ENCODE results near the gene PAFAH2.

Gene PAFAH2

DNA sequence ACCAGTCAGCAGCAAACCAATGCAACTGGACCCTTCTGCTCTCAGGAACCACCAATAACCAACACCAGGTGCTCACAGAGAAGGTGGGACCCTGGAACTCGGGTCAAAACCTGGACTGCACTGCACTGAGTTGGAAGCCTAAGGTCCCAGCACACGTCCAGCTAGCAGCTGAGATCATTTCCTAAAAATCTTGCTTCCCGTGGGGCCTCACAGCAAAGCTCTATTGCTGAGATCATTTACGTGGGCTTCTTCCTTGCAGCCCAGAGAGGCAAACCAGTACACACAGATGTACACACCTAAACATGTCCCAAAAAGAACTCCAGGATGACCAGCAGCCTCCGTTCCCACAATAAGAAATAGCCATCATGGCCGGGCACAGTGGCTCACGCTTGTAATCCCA is 68.8 kb downstream of the PAFAH2 start:
- DNase-seq (ENCODE audit: low spot score), result no peak

DNA sequence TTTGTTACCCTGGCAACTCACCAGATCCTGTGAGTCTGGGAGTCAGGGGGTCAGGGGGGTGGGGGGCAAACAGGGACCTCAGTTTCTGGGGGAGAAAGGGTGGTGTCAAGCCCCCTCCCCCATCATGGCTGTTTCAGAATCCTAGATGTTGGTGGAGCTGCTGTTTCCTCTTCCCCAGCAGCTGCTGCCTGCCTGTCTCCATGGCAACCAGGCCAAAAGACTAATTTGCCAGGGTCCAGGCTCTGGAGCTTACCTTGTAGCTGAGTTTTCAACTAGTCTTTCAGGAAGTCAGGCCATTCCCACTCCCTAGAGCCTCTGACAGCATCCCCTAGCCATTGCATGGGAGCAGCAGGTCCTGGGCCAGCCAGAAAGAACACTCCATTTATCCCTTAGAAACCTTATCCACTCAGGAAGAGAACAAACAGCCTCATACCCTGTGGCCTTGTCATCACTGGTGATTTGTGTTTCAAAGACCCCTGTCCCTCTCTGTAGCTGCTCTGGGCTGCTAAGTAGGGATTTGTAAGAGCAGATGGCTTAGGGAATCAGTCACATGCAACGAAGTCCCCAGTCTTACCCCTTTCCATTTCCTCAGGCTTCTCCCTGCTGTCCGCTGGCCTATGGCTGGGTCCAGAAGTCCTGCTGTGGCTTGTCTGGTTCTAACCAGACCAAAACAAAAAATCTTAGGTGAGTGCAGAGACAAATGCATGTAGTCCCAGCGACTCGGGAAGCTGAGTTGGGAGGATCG is 70.2 kb downstream of the PAFAH2 start:
- DNase-seq (ENCODE audit: low spot score), result no peak

DNA sequence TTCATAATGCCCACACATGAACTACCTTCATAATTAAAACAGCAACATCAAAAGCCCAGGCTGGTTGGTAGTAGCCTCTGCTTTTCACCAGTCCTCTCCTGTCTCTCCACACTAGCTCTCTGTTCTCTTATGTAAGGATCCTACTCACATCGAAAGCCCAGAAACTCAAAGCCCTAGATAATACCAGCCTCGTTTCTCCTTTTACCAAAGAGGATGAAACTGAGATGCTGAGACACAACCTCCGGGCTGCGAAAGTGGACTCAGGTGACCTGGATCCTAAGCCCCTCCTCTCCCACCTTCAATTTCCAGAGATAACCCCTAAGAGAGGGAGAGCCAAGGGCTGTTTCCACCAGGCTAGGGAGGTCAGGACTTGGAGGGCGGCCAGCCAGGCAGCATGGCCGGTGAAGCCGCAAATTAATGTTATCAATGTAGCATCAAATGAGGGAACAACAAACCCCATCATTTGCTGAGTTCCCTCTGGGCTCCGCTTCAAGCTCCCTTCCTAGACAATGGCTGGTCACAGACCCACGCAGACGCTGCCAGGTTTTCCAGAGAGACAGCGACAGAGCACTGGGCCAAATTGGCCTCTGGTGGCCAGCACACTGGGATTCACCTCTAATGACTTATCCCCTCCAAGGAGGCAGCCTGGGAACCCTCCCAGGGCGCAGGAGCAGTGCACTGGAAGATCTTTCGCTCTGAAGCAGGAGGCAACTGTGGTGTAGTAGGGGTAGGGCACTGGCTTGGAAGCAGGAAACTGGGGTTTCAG is 70.9 kb downstream of the PAFAH2 start:
- no peak for DNase-seq (ENCODE audit: low spot score)

DNA sequence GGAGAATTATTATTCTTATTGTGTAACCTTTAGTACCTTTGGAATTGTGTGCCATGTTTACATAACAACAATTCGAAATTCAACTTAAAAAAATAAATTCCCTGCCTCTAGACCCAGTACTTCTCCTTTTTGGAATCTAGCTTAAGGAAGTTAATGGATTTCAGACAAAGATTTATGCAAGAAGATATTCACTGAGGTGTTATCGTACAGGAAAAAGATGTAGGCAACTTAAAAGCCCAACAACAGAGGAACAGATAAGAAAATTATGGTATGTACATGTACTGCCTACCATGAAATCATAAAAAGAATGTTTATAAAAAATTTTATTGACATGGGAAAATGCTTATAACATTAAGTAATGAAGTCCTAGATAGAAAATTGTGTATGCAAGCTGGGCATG is 73.4 kb downstream of the PAFAH2 start:
- DNase-seq (ENCODE audit: low spot score), result no peak

DNA sequence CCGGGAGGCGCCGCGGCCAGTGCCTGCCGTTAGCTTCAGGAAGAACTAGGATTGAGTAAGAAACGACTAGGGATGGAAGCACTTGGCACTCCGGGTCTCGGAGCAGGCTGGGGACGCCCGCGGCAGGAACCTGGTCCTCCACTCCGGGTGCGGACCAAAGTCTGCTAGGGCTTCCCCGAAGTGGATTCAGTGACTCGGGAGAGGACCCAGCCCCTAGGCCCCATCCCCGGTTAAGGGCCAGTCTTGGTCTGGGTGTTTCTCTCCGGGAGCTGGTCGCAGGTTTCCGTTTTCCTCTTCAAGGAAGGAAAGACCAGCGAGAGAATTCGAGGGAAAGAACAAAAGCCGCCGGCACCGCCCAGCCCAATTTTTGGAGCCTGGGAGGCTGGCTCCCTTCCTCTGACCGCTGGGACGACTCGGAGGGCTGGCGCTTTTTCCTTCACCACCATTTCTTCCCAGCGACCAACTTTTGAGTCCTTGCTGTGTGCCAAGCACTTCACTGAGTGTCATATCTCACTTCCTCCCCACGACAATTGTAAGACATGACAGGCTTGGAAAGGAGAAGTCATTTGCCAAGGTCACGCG is 74.8 kb downstream of the PAFAH2 start:
- peak; percentile 5 for DNase-seq (ENCODE audit: low spot score)

GRCh38 chr1:25922056-25922970 is 75.5 kb downstream of the PAFAH2 start:
- peak; percentile 52 for DNase-seq (ENCODE audit: low spot score)

DNA sequence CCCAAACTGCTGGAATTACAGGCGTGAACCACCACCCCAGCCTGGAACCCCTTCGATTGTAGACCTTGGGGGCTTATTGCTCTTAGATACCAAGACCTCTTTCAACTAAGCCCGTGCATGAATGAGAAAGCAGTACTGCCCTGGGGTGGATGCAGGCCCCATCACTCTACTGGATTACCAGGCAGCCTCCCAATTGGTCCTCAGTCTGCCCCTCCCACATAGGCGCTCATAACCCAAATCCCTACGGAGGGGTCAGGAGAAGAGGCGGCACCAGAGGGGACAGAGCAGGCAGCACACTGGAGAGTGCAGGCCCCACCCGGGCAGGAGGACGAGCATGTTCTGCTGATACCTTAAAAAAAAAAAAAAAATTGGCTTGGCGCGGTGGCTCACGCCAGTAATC is 79.2 kb downstream of the PAFAH2 start:
- no peak for DNase-seq (ENCODE audit: low spot score)

DNA sequence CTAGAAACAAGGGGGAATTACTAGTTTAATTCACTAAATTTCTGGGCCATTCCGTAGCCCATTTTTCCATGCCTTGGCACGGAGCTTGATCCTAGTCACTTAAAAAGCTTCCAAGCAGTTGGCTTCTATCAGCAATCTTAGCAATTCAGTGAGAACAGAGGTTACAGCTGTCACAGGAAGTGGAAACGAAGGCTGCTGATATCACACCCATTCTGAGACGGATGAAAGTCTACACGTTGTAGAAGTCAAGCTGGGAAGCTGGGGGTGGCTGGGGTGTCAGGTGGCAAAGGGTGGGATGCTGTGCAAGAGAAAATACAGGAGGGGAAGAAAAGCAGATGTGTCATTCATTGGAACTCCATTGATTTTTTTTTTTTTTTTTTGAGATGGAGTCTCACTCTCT is 79.9 kb downstream of the PAFAH2 start:
- DNase-seq (ENCODE audit: low spot score), result peak; percentile 36

DNA sequence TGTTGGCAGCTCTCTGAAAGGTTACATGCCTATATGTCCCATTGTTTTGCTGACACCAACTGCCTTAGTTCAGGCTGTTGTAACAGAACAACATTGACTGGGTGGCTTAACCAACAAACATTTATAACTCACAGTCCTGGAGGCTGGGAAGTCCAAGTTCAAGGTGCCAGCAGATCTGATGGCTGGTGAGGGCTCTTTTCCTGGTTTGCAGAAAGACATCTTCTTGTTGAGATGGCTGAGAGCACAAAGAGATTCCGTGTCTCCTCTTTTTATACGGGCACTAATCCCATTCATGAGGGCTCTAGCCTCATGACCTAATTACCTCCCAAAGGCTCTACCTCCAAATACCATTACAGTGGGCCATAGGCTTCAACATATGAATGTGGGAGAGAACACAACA is 81.4 kb downstream of the PAFAH2 start:
- DNase-seq (ENCODE audit: low spot score), result no peak

DNA sequence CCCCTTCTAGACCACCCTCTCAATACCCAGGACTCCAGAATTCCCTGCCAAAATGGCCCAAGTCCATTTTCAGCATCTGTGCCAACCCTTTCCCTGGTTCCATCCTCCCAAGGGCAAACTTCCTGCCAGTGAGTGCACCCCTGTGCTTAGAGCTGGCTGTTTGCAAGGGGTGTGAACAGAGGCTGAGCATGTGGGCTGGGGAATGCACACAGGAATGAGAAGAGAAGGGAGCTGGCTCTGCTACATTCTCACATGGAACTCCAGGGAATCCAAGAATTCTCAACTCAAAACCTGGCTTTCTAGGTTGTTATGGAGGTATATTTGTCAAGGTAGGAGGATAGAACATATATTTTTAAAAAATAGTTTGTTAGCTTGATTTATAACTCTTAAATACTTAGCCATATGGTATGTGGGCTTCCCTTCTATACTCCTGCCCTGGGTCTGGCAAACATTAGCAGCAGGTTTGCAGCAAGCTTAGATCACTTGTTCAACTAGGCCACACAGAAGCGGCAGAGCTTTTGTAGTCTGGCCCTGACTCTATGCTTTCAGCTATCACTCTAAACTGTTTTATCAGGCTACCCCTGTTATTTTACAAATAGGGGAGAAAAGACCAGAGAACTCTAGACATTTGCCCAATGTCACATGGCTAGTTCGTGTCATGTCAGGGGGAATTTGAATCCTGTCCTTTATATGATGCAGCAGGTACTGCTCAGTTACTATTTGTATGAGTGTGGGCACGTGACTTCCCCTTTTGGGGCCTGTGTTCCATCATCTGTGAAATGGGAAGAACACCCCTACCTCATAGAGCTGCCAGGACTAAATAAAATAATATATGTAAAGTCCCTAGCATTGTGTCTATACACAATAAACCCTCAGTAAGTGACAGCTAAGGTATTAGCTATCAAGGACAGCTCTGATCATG is 83.5 kb downstream of the PAFAH2 start:
- no peak for DNase-seq (ENCODE audit: low spot score)

- no peak for DNase-seq (ENCODE audit: low spot score)
Measured at GRCh38 chr1:25913206-25913605, 84.7 kb downstream of the PAFAH2 start.

DNA sequence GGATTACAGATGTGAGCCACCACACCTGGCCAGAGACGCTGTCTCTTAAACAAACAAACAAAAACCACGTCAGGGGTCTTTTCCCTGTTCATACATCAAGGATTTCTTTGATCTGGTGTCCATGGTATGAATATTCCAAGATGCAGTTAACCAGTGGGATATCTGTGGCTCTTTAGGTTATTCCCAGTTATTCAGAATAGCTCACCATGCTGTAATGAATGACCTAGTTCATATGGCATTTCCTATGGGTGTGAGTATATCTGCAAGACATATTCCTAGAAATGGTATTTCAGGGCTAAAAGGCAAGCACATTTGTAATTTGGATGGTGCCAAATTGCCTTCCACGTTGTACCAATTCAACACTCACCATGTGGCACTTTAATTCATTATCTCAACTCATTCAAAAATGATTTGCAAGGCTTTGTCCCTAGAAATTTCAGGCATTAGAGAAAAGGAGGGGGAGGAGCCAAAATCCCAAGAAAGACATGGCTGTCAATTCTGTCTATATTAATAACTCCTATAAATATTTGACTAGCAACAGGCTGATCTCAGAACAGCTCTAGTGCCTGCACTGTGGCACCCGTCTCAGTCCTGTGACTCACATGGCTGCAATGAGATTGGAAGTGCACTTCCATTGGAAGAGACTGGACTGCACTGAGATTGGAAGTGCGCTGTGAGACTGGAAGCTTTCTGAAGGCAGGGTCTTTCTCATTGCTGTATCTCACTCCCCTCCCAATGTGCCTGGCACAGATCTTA is 85.6 kb downstream of the PAFAH2 start:
- no peak for DNase-seq (ENCODE audit: low spot score)

GRCh38 chr1:25911162-25911561 is 86.7 kb downstream of the PAFAH2 start:
- no peak for DNase-seq (ENCODE audit: low spot score)

Data from CD4-positive, alpha-beta T cell treated with Interleukin-6 at 100 ng/mL for 8 hours (primary cell).